GM12878 (cell line): Measurements from ENCODE around the gene PRG3. TPM values are rescaled to one million over a fixed set of nuclear protein-coding genes. Genes with fewer than 3 reads are reported as not detected.

Source experiments
- ATAC-seq: fragments of 200-7000 bp; cut with Tn5 transposase; 3 replicates; pipeline ENCODE4 v1.9.1; 2020; ENCODE audit warnings: mild to moderate bottlenecking, moderate library complexity
- BruUV-seq: library from RNA; stranded (reverse); fragments of 400-500 nt; replicated peaks from 2 replicates; lab custom pipeline; 2021; lab: Mats Ljungman, UMichigan
- CTCF ChIA-PET: fragments of 300-600 bp; sonication (Branson Sonifier 250); formaldehyde crosslinking; extraction: SDS; loops from one replicate; lab custom pipeline; 2021; ENCODE audit warnings: inconsistent platforms; lab: Yijun Ruan, JAX
- POLR2A ChIA-PET: fragments of 350-600 bp; formaldehyde crosslinking; extraction: SDS; loops from one replicate; lab custom pipeline; 2021; ENCODE audit warnings: inconsistent platforms; lab: Charles Lee
- RAD21 ChIA-PET: fragments of 300-600 bp; sonication (Branson Sonifier 250); formaldehyde crosslinking; loops from one replicate; lab custom pipeline; 2023; ENCODE audit warnings: antibody characterized with exemption; ENCODE audit not compliant: unreplicated experiment; lab: Charles Lee
- SMC1A ChIA-PET: fragments of 300-600 bp; sonication (Branson Sonifier 250); formaldehyde crosslinking; loops from one replicate; lab custom pipeline; 2023; ENCODE audit not compliant: unreplicated experiment, uncharacterized antibody; lab: Charles Lee
- DNase-seq: peaks from one replicate; pipeline ENCODE4 v3.0.0-alpha.2; 2011; ENCODE audit warnings: low read depth, low spot score
- FAIRE-seq: peaks from 3 replicates; lab custom pipeline; 2011; peaks lifted over from hg19 to GRCh38; lab: Jason Lieb, UNC
- H2AFZ ChIP-seq: 2 replicates; pipeline ENCODE4 v1.6.0; 2011; ENCODE audit warnings: low read depth, low read length, control low read depth; ENCODE audit not compliant: control insufficient read depth
- H3K27ac ChIP-seq: 2 replicates; pipeline ENCODE4 v1.5.1; 2011; ENCODE audit warnings: control low read depth; ENCODE audit not compliant: control insufficient read depth, insufficient read depth
- H3K27me3 ChIP-seq, 2 experiments: replicated peaks in 1 of 2; 2 replicates each; pipeline versions ENCODE4 v1.6.0 to v1.6.1; 2011; ENCODE audit warnings: low read length in 1 of 2; ENCODE audit not compliant: control insufficient read depth in 2 of 2, insufficient read depth in 2 of 2
- H3K36me3 ChIP-seq, 2 experiments: 2 replicates each; pipeline ENCODE4 v1.5.1; 2011; ENCODE audit warnings: low read length in 1 of 2; ENCODE audit not compliant: control insufficient read depth in 2 of 2, insufficient read depth in 2 of 2
- H3K4me1 ChIP-seq: 2 replicates; pipeline ENCODE4 v1.6.1; 2011; ENCODE audit warnings: mild to moderate bottlenecking, low read length, moderate library complexity, mixed read lengths; ENCODE audit not compliant: control insufficient read depth, insufficient read depth
- H3K4me2 ChIP-seq: 2 replicates; pipeline ENCODE4 v1.6.0; 2011; ENCODE audit warnings: control low read depth; ENCODE audit not compliant: control insufficient read depth, insufficient read depth
- H3K4me3 ChIP-seq: fragments of 200-600 bp; sonication (generic); 2 replicates; pipeline ENCODE4 v1.5.1; 2016
- H3K79me2 ChIP-seq: 2 replicates; pipeline ENCODE4 v1.6.0; 2011; ENCODE audit warnings: low read length; ENCODE audit not compliant: control insufficient read depth, insufficient read depth
- H3K9ac ChIP-seq: 2 replicates; pipeline ENCODE4 v1.8.0; 2011; ENCODE audit warnings: low read length, control low read depth, mixed read lengths; ENCODE audit not compliant: control insufficient read depth, insufficient read depth
- H3K9me3 ChIP-seq: replicated peaks from 3 replicates; pipeline ENCODE4 v1.5.1; 2011; ENCODE audit warnings: mild to moderate bottlenecking, low read length; ENCODE audit not compliant: control insufficient read depth, insufficient read depth
- H4K20me1 ChIP-seq: 2 replicates; pipeline ENCODE4 v1.6.0; 2011; ENCODE audit not compliant: control insufficient read depth, insufficient read depth
- BCL11A ChIP-seq: IDR thresholded peaks from 2 replicates; pipeline ENCODE4 v1.6.1; 2011; ENCODE audit warnings: low read depth, low read length
- FOS ChIP-seq: IDR thresholded peaks from 3 replicates; pipeline ENCODE4 v1.6.1; 2011; ENCODE audit warnings: borderline replicate concordance; ENCODE audit not compliant: insufficient read length; ENCODE audit errors: extremely low read depth
- MEF2B ChIP-seq: fragments of 450-650 bp; IDR thresholded peaks from 2 replicates; pipeline ENCODE4 v1.6.1; 2018; ENCODE audit warnings: mild to moderate bottlenecking, moderate library complexity; ENCODE audit not compliant: partially characterized antibody, poor library complexity, severe bottlenecking
- MTA2 ChIP-seq: fragments of 450-650 bp; IDR thresholded peaks from 2 replicates; pipeline ENCODE4 v1.6.1; 2016; ENCODE audit warnings: low read depth, mild to moderate bottlenecking, moderate library complexity
- RB1 ChIP-seq: fragments of 450-650 bp; formaldehyde crosslinking; IDR thresholded peaks from 2 replicates; pipeline ENCODE4 v1.6.1; 2017; ENCODE audit warnings: mild to moderate bottlenecking, borderline replicate concordance
- RBBP5 ChIP-seq: fragments of 200-600 bp; sonication (generic); conservative IDR thresholded peaks from 2 replicates; pipeline ENCODE4 v1.6.1; 2016
- SMARCA5 ChIP-seq: fragments of 450-650 bp; IDR thresholded peaks from 2 replicates; pipeline ENCODE4 v1.6.1; 2017; ENCODE audit warnings: mild to moderate bottlenecking
- SUPT20H ChIP-seq: IDR thresholded peaks from 2 replicates; pipeline ENCODE4 v1.6.1; 2011; ENCODE audit warnings: low read depth, mild to moderate bottlenecking, low read length, moderate library complexity, borderline replicate concordance; ENCODE audit not compliant: control insufficient read depth
- ZNF217 ChIP-seq: fragments of 450-650 bp; IDR thresholded peaks from 2 replicates; pipeline ENCODE4 v1.6.1; 2017; ENCODE audit warnings: antibody characterized with exemption, mild to moderate bottlenecking
- WGBS: methylation state at CpG from one replicate; pipeline ENCODE4 v1.1.6; 2016; ENCODE audit warnings: low lambda C conversion rate; ENCODE audit not compliant: insufficient replicate concordance, insufficient coverage; ENCODE audit errors: missing lambda C conversion rate; 5-methylcytosine and 5-hydroxymethylcytosine counted together
- in situ Hi-C: fragments of 300-500 bp; cut with MboI; formaldehyde crosslinking; loops from 9 replicates; pipeline ENCODE4 v1.14.3; 2018; ENCODE audit warnings: mixed read lengths
- intact Hi-C: fragments of 100-400 bp; cut with micrococcal nuclease; formaldehyde crosslinking; loops from one replicate; pipeline ENCODE4 v1.14.2; 2022; ENCODE audit not compliant: unreplicated experiment
- polyA plus RNA-seq, 11 experiments: library from polyadenylated mRNA; depleted of rRNA in 4 of 11; unstranded in 6 of 11; stranded (reverse) in 5 of 11; fragments of >200 nt; fragmentation: Nextera tagmentation in 4 of 11; fragmentation: Illumina TruSeq in 1 of 11; extraction: Ambion mirVana in 4 of 11; extraction: Trizol in 1 of 11; gene quantifications; 1 replicate in 1 of 11; 2 replicates in 10 of 11; pipeline versions ENCODE4 v1.2.1 to v1.2.3, GENCODE V29; 2011 to 2016; ENCODE audit warnings: inconsistent platforms in 2 of 11, missing spikeins in 2 of 11, low read depth in 1 of 11
- total RNA-seq, 4 experiments: library from RNA; depleted of rRNA in 3 of 4; stranded (reverse); fragments of >200 nt in 3 of 4; fragmentation: Illumina TruSeq in 1 of 4; extraction: Trizol in 1 of 4; gene quantifications; 2 replicates each; pipeline versions ENCODE4 v1.2.1 to v1.2.3, GENCODE V29; 2013 to 2021
- TF ChIP-seq, protein P1 (sequence below): fragments of 450-650 bp; IDR thresholded peaks from 2 replicates; pipeline ENCODE4 v1.6.1; 2016; ENCODE audit warnings: mild to moderate bottlenecking, moderate library complexity, borderline replicate concordance
- TF ChIP-seq, protein P2 (sequence below): IDR thresholded peaks from 2 replicates; pipeline ENCODE4 v1.6.1; 2011; ENCODE audit warnings: mild to moderate bottlenecking, low read depth, low read length, moderate library complexity; ENCODE audit not compliant: insufficient replicate concordance
- TF ChIP-seq, protein P3 (sequence below): fragments of 450-650 bp; conservative IDR thresholded peaks from 2 replicates; pipeline ENCODE4 v1.6.1; 2017; ENCODE audit warnings: mild to moderate bottlenecking, moderate library complexity
- TF ChIP-seq, protein P4 (sequence below): fragments of 450-650 bp; IDR thresholded peaks from 2 replicates; pipeline ENCODE4 v1.6.1; 2017; ENCODE audit warnings: borderline replicate concordance

The PRG3 gene
- total and polyA plus RNA-seq, 10 of the 15 experiments (the other 5 are each of a cell fraction or from before 2014, with no cell fraction given): not detected

DNA sequence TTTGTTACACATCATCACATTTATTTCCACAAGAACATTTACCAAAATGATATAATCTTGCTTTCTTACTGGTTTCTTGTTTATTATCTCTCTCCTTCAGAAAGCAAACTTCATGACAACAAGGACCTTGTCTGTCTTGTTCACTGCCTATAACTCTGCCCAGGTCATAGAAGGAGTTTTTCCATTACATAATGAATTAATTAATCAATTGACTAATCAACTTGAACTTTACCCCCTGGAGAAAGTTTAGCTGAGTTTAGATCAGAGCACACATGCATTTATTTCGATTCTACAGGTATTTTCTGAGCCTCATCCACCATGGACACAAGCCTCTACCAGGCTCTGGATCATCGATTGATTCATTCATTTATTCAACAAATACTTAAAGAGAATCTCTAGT, 15.8 kb upstream of the PRG3 start (continued):
- TF ChIP-seq ZNF217 (no peak), BCL11A (no peak)
- TF ChIP-seq, protein P1, sequence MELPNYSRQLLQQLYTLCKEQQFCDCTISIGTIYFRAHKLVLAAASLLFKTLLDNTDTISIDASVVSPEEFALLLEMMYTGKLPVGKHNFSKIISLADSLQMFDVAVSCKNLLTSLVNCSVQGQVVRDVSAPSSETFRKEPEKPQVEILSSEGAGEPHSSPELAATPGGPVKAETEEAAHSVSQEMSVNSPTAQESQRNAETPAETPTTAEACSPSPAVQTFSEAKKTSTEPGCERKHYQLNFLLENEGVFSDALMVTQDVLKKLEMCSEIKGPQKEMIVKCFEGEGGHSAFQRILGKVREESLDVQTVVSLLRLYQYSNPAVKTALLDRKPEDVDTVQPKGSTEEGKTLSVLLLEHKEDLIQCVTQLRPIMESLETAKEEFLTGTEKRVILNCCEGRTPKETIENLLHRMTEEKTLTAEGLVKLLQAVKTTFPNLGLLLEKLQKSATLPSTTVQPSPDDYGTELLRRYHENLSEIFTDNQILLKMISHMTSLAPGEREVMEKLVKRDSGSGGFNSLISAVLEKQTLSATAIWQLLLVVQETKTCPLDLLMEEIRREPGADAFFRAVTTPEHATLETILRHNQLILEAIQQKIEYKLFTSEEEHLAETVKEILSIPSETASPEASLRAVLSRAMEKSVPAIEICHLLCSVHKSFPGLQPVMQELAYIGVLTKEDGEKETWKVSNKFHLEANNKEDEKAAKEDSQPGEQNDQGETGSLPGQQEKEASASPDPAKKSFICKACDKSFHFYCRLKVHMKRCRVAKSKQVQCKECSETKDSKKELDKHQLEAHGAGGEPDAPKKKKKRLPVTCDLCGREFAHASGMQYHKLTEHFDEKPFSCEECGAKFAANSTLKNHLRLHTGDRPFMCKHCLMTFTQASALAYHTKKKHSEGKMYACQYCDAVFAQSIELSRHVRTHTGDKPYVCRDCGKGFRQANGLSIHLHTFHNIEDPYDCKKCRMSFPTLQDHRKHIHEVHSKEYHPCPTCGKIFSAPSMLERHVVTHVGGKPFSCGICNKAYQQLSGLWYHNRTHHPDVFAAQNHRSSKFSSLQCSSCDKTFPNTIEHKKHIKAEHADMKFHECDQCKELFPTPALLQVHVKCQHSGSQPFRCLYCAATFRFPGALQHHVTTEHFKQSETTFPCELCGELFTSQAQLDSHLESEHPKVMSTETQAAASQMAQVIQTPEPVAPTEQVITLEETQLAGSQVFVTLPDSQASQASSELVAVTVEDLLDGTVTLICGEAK: no peak

DNA sequence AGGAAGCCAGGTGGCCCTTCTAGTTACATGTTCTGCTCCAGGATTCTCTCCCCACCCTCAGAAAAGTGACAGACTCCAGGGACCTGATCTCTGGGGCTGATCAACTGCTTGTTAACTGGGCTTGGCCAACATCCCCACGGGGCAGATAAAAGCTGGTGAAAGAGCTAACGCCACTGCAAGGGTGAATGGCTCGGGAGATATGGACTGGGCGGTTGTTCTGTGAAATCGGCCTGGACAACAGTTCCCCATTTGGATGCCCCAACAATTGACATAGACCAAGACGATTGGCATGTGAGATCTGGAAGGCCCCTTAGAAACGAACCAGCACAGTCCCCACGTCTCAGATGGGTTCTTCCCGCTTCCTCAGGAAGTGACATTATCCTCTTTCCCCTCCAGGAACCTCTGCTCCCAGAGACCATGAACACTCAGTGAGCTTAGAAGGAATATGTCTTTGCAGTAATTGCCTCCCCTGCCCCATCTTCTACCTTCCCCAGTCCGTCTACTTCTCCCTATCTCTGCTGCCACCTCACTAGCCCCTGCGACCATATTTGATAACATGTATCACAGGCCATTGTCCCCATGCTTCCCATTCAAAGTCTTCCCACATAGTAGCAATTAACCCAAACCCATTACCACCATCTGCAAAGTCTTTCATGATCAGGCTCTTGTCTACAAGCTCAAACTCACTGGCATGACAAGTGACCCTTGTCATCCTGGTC, 15.1 kb upstream of the PRG3 start:
- H3K27ac ChIP-seq: no peak overlapping the region
- H3K4me1 ChIP-seq: no peaks in the 10 kb centered on the region
- no peak overlapping the region for H2AFZ ChIP-seq
- ChIA-PET POLR2A (interaction anchor here (0.7 kb wide), 1 partner anchor 308 kb away, joined by 3 read pairs; no protein-coding TSS in a partner anchor), SMC1A (interaction anchor here (1.7 kb wide), 1 partner anchor 23 kb away, joined by 5 read pairs; no protein-coding TSS in a partner anchor), CTCF (interaction anchor here (1.3 kb wide), 1 partner anchor 47 kb away, joined by 3 read pairs; no protein-coding TSS in a partner anchor), RAD21 (no interaction called here)
- no peak overlapping the region for H3K4me3 ChIP-seq
- no peaks in the 10 kb centered on the region for H3K9me3 ChIP-seq
- no peaks in the 10 kb centered on the region for H3K36me3 ChIP-seq
- WGBS: 73% methylated on average over 11 of the region's 11 CpGs
- ATAC-seq: no peak
- no peak for FAIRE-seq
- no peaks in the 10 kb centered on the region for H3K27me3 ChIP-seq
- H4K20me1 ChIP-seq: no peaks in the 10 kb centered on the region
- H3K79me2 ChIP-seq: no peaks in the 10 kb centered on the region
- H3K9ac ChIP-seq: no peak overlapping the region
- BruUV-seq: no TSS peak
- no peak for DNase-seq
- no peak overlapping the region for H3K4me2 ChIP-seq
- intact Hi-C loops (no loop called here), in situ Hi-C loops (no loop called here)
- TF ChIP-seq, protein P2, sequence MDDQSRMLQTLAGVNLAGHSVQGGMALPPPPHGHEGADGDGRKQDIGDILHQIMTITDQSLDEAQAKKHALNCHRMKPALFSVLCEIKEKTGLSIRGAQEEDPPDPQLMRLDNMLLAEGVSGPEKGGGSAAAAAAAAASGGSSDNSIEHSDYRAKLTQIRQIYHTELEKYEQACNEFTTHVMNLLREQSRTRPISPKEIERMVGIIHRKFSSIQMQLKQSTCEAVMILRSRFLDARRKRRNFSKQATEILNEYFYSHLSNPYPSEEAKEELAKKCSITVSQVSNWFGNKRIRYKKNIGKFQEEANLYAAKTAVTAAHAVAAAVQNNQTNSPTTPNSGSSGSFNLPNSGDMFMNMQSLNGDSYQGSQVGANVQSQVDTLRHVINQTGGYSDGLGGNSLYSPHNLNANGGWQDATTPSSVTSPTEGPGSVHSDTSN: no peak
- TF ChIP-seq MTA2: no peak
- TF ChIP-seq SUPT20H: no peak
- TF ChIP-seq, protein P3, sequence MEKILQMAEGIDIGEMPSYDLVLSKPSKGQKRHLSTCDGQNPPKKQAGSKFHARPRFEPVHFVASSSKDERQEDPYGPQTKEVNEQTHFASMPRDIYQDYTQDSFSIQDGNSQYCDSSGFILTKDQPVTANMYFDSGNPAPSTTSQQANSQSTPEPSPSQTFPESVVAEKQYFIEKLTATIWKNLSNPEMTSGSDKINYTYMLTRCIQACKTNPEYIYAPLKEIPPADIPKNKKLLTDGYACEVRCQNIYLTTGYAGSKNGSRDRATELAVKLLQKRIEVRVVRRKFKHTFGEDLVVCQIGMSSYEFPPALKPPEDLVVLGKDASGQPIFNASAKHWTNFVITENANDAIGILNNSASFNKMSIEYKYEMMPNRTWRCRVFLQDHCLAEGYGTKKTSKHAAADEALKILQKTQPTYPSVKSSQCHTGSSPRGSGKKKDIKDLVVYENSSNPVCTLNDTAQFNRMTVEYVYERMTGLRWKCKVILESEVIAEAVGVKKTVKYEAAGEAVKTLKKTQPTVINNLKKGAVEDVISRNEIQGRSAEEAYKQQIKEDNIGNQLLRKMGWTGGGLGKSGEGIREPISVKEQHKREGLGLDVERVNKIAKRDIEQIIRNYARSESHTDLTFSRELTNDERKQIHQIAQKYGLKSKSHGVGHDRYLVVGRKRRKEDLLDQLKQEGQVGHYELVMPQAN: no peak
- TF ChIP-seq, protein P4, sequence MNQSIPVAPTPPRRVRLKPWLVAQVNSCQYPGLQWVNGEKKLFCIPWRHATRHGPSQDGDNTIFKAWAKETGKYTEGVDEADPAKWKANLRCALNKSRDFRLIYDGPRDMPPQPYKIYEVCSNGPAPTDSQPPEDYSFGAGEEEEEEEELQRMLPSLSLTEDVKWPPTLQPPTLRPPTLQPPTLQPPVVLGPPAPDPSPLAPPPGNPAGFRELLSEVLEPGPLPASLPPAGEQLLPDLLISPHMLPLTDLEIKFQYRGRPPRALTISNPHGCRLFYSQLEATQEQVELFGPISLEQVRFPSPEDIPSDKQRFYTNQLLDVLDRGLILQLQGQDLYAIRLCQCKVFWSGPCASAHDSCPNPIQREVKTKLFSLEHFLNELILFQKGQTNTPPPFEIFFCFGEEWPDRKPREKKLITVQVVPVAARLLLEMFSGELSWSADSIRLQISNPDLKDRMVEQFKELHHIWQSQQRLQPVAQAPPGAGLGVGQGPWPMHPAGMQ: no peak
- TF ChIP-seq RBBP5: no peak
- TF ChIP-seq FOS: no peak
- TF ChIP-seq MEF2B: no peak
- TF ChIP-seq RB1: no peak
- TF ChIP-seq SMARCA5: no peak
